Measurements from ENCODE around the gene VPS37B.

Gene VPS37B

DNA sequence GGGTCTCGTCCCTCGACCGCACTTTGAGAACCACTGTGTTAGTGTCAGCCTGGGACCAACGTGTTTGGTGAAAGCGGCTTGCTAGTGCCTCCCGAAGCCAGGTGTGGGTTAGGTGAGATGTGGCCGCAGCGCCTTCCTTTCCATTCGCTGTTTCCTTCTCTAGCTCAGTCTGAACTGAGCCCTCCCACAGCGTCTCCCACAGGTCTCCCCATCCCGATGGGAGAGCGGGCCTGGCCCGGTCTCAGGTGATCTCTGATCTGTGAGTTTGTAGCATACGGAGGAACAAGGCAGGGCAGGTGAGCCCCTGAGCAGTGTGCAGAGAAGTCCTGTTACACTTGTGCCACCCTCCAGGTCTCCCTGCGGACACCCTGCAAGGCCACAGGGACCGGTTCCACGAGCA, 41.4 kb downstream of the VPS37B start:
- H3K27ac ChIP-seq (ENCODE audit: extremely low read depth, low read depth, low read length): no peak overlapping the region
- H3K4me3 ChIP-seq (ENCODE audit: low read depth, low read length): no peak overlapping the region
- CTCF ChIA-PET: no interaction called here
- POLR2A ChIA-PET: interaction anchor here (1.1 kb wide), 1 partner anchor 61 kb away, joined by 3 read pairs; no protein-coding TSS in a partner anchor
- H3K36me3 ChIP-seq (ENCODE audit: control insufficient read depth in 2 of 2, insufficient read depth in 1 of 2, low read length in 2 of 2): peaks cover 0 to 35% of the 10 kb centered on the region in 2 experiments; a peak in 1 of 3 replicates
- no peaks in the 10 kb centered on the region for H3K4me1 ChIP-seq (ENCODE audit: control insufficient read depth, insufficient read depth, low read length)
- no peaks in the 10 kb centered on the region for H3K9me3 ChIP-seq (ENCODE audit: control insufficient read depth, insufficient read depth, low read depth, low read length)
- TF ChIP-seq, protein P1, sequence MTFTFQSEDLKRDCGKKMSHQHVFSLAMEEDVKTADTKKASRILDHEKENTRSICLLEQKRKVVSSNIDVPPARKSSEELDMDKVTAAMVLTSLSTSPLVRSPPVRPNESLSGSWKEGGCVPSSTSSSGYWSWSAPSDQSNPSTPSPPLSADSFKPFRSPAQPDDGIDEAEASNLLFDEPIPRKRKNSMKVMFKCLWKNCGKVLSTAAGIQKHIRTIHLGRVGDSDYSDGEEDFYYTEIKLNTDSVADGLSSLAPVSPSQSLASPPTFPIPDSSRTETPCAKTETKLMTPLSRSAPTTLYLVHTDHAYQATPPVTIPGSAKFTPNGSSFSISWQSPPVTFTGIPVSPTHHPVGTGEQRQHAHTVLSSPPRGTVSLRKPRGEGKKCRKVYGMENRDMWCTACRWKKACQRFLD (tag by site-specific recombination; IDR thresholded peaks at IDR 0.05): no peak
- TF ChIP-seq, protein P2, sequence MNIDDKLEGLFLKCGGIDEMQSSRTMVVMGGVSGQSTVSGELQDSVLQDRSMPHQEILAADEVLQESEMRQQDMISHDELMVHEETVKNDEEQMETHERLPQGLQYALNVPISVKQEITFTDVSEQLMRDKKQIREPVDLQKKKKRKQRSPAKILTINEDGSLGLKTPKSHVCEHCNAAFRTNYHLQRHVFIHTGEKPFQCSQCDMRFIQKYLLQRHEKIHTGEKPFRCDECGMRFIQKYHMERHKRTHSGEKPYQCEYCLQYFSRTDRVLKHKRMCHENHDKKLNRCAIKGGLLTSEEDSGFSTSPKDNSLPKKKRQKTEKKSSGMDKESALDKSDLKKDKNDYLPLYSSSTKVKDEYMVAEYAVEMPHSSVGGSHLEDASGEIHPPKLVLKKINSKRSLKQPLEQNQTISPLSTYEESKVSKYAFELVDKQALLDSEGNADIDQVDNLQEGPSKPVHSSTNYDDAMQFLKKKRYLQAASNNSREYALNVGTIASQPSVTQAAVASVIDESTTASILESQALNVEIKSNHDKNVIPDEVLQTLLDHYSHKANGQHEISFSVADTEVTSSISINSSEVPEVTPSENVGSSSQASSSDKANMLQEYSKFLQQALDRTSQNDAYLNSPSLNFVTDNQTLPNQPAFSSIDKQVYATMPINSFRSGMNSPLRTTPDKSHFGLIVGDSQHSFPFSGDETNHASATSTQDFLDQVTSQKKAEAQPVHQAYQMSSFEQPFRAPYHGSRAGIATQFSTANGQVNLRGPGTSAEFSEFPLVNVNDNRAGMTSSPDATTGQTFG (tag by site-specific recombination; IDR thresholded peaks at IDR 0.05; ENCODE audit: borderline replicate concordance): no peak
- TF ChIP-seq ZNF138 (tag by site-specific recombination; IDR thresholded peaks at IDR 0.05; ENCODE audit: borderline replicate concordance): no peak
- TF ChIP-seq ZSCAN16 (tag by site-specific recombination; IDR thresholded peaks at IDR 0.05): no peak
- TF ChIP-seq, protein P3, sequence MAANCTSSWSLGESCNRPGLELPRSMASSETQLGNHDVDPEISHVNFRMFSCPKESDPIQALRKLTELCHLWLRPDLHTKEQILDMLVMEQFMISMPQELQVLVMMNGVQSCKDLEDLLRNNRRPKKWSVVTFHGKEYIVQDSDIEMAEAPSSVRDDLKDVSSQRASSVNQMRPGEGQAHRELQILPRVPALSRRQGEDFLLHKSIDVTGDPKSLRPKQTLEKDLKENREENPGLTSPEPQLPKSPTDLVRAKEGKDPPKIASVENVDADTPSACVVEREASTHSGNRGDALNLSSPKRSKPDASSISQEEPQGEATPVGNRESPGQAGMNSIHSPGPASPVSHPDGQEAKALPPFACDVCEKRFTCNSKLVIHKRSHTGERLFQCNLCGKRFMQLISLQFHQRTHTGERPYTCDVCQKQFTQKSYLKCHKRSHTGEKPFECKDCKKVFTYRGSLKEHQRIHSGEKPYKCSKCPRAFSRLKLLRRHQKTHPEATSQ (tag by site-specific recombination; IDR thresholded peaks at IDR 0.05): no peak
- TF ChIP-seq KLF10 (tag by site-specific recombination; IDR thresholded peaks at IDR 0.05): no peak

DNA sequence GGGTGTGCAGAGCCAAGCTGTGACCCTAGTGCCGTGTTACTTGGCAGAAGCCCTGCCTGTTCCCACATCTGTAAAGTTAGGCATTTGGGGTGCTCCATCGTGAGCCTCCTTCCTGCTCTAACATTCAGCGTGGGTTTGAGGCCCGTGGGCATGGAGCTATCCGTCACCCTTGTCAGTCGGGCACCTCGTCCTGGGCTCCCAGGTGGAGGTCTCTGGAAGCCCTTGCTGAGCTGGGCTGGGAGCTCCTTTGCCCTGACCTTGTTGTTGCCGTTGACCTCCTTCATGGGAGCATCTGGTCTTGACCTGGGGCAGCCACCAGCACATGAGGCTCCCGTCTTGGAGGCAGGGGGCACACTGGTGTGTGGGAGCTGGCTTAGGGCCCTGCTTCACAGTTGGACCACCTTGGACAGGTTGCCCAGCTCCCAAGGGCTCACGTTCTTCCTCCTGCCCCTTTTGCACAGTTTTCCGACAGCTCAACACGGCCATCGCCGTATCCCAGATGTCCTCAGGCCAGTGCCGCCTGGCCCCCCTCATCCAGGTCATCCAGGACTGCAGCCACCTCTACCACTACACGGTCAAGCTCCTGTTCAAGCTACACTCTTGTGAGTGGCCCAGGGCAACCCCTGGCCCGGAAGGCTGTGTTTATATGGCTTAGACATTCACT, 42.2 kb downstream of the VPS37B start:
- ChIA-PET POLR2A (interaction anchor here (1.1 kb wide), 1 partner anchor 60 kb away, joined by 3 read pairs; no protein-coding TSS in a partner anchor), CTCF (no interaction called here)
- H3K27ac ChIP-seq (ENCODE audit: extremely low read depth, low read depth, low read length): no peak overlapping the region
- no peaks in the 10 kb centered on the region for H3K4me1 ChIP-seq (ENCODE audit: control insufficient read depth, insufficient read depth, low read length)
- no peak overlapping the region for H3K4me3 ChIP-seq (ENCODE audit: low read depth, low read length)
- H3K9me3 ChIP-seq (ENCODE audit: control insufficient read depth, insufficient read depth, low read depth, low read length): no peaks in the 10 kb centered on the region
- no peak for TF ChIP-seq ZNF157 (tag by site-specific recombination; IDR thresholded peaks at IDR 0.05)
- no peak for TF ChIP-seq ZNF138 (tag by site-specific recombination; IDR thresholded peaks at IDR 0.05; ENCODE audit: borderline replicate concordance)
- TF ChIP-seq TCF7L2 (IDR thresholded peaks at IDR 0.05; ENCODE audit: borderline replicate concordance, low read depth, low read length): no peak
- TF ChIP-seq KLF7 (tag by site-specific recombination; IDR thresholded peaks at IDR 0.05; ENCODE audit: borderline replicate concordance): no peak
- no peak for TF ChIP-seq ZNF175 (tag by site-specific recombination; IDR thresholded peaks at IDR 0.05)
- no peak for TF ChIP-seq GLI4 (tag by site-specific recombination; IDR thresholded peaks at IDR 0.05)
- TF ChIP-seq YY2 (tag by site-specific recombination; IDR thresholded peaks at IDR 0.05): no peak
- H3K36me3 ChIP-seq (ENCODE audit: control insufficient read depth in 2 of 2, insufficient read depth in 1 of 2, low read length in 2 of 2): peaks cover 0 to 36% of the 10 kb centered on the region in 2 experiments; a peak in 1 of 3 replicates

DNA sequence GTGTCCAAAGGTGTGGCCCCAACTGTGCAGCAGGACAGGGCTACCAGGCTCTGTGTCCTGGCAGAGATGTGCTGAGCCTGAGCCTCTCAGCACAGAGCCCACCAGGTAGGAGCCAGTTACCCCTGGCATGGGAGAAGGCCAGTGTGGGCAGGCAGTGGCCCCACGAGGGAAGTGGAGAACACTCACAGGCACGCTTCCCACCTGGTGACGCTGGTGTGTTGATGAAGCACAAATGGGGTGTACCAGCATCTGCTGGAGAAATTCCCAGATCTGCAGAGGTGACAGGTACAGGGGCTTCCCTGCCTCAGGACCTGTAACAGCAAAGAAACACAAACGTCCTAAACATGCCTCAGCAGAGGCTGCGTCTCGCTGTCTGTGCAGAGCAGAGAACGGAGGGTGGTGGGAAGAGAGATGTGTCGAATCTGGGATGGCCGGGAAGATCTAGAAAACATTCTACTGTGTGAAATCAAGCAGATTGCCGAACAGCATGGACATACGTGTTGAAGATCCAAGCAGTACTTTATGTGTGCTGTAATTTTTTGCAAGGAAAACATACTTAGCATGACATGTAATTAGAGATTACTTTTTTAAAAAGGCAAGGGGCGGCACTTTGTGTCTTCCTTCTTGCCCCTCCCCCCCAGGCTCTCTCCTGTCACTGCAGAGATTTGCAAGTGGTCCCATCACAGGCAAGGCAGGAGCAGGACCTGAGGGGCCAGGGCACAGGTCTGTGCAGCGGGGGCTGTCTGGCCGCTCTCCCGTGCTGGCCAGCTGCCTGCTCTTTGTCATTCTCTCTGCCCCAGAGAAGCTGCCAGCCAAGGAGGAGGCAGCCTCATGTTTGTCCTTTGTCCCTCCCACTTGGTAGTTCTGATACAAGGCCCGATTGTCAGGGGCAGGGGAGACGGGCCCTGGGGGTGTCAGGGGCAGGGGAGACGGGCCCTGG, 43.3 kb downstream of the VPS37B start:
- no peak overlapping the region for H3K27ac ChIP-seq (ENCODE audit: extremely low read depth, low read depth, low read length)
- H3K36me3 ChIP-seq (ENCODE audit: control insufficient read depth in 2 of 2, insufficient read depth in 1 of 2, low read length in 2 of 2): peaks cover 0 to 33% of the 10 kb centered on the region in 2 experiments; a peak in 1 of 3 replicates
- H3K4me1 ChIP-seq (ENCODE audit: control insufficient read depth, insufficient read depth, low read length): no peaks in the 10 kb centered on the region
- TF ChIP-seq, protein P4, sequence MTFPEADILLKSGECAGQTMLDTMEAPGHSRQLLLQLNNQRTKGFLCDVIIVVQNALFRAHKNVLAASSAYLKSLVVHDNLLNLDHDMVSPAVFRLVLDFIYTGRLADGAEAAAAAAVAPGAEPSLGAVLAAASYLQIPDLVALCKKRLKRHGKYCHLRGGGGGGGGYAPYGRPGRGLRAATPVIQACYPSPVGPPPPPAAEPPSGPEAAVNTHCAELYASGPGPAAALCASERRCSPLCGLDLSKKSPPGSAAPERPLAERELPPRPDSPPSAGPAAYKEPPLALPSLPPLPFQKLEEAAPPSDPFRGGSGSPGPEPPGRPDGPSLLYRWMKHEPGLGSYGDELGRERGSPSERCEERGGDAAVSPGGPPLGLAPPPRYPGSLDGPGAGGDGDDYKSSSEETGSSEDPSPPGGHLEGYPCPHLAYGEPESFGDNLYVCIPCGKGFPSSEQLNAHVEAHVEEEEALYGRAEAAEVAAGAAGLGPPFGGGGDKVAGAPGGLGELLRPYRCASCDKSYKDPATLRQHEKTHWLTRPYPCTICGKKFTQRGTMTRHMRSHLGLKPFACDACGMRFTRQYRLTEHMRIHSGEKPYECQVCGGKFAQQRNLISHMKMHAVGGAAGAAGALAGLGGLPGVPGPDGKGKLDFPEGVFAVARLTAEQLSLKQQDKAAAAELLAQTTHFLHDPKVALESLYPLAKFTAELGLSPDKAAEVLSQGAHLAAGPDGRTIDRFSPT (tag by site-specific recombination; IDR thresholded peaks at IDR 0.05): no peak
- TF ChIP-seq ZNF214 (tag by site-specific recombination; IDR thresholded peaks at IDR 0.05; ENCODE audit: borderline replicate concordance): no peak
- no peak overlapping the region for H3K4me3 ChIP-seq (ENCODE audit: low read depth, low read length)
- CTCF ChIA-PET: no interaction called here
- H3K9me3 ChIP-seq (ENCODE audit: control insufficient read depth, insufficient read depth, low read depth, low read length): no peaks in the 10 kb centered on the region
- POLR2A ChIA-PET: no interaction called here

All from HEK293 (cell line).